Progenitor cell of endocrine pancreas (in vitro differentiated cells): ENCODE results near the gene GJB3. TPM values are rescaled to one million over a fixed set of nuclear protein-coding genes. Genes with fewer than 3 reads are reported as not detected.
"Not testable (repeated sequence)": the region's sequence is repeated elsewhere in the genome, so short reads cannot be mapped to it uniquely, and the experiment has no call there.

Source experiments
- DNase-seq: peaks from one replicate; pipeline ENCODE4 v3.0.0; 2021; ENCODE audit warnings: low spot score; ENCODE audit not compliant: unreplicated experiment
- H3K27ac Mint-ChIP-seq: 2 replicates; pipeline ENCODE4 v1.8.0; 2021; ENCODE audit warnings: mild to moderate bottlenecking, moderate library complexity, mixed read lengths
- H3K27me3 Mint-ChIP-seq: 2 replicates; pipeline ENCODE4 v1.8.0; 2021; ENCODE audit warnings: mixed read lengths
- H3K36me3 Mint-ChIP-seq: 2 replicates; pipeline ENCODE4 v1.8.0; 2022; ENCODE audit warnings: mixed read lengths; ENCODE audit not compliant: insufficient read depth
- H3K4me1 Mint-ChIP-seq: 2 replicates; pipeline ENCODE4 v1.8.0; 2021; ENCODE audit warnings: low read depth, mixed read lengths
- H3K4me3 Mint-ChIP-seq: 2 replicates; pipeline ENCODE4 v1.8.0; 2021; ENCODE audit warnings: low read depth, mild to moderate bottlenecking, moderate library complexity, mixed read lengths
- H3K9me3 Mint-ChIP-seq: 2 replicates; pipeline ENCODE4 v1.8.0; 2021; ENCODE audit warnings: low read depth, mixed read lengths
- CTCF ChIP-seq: fragments of 200-600 bp; sonication (generic); IDR thresholded peaks from one replicate; pipeline ENCODE4 v1.5.0; 2021; ENCODE audit warnings: antibody characterized with exemption, mild to moderate bottlenecking; ENCODE audit not compliant: unreplicated experiment
- long read RNA-seq: library from polyadenylated mRNA; unstranded; transcript quantifications from one replicate; pipeline ENCODE4 v2.0.0, GENCODE V29; 2020
- total RNA-seq: library from RNA; stranded (reverse); gene quantifications from 2 replicates; pipeline ENCODE4 v1.2.1, GENCODE V29; 2021

The GJB3 gene
- total RNA-seq: 0.14 TPM in 1 of 2 replicates, not detected in the other
- long read RNA-seq: 0 reads

- Mint-ChIP-seq H3K9me3 (no peaks in the 10 kb centered on the region), H3K4me3 (peak within 1 kb of the TSS; percentile 49), H3K36me3 (no peaks in the 10 kb centered on the region), H3K4me1 (peaks cover 5% of the 10 kb centered on the region), H3K27ac (no peak within 1 kb of the TSS), H3K27me3 (peaks cover 59% of the 10 kb centered on the region)
- no peak for TF ChIP-seq CTCF
- DNase-seq: peak; percentile 31
Measured at GRCh38 chr1:34781071-34781843, at the start of gene GJB3. Gene GJB3, plus strand, starts transcription at chr1:34781214. Its CDS starts 3,549 bp downstream, at chr1:34784763.

GRCh38 chr1:34732831-34733230, 48.2 kb upstream of the GJB3 start:
- not testable (repeated sequence) for DNase-seq, H3K27ac Mint-ChIP-seq, H3K4me3 Mint-ChIP-seq, H3K4me1 Mint-ChIP-seq, H3K9me3 Mint-ChIP-seq, H3K36me3 Mint-ChIP-seq
- H3K27me3 Mint-ChIP-seq: peaks cover 36% of the 10 kb centered on the region

GRCh38 chr1:34736692-34737091, 44.3 kb upstream of the GJB3 start:
- Mint-ChIP-seq H3K9me3 (no peaks in the 10 kb centered on the region), H3K4me3 (no peak overlapping the region), H3K27ac (no peak overlapping the region), H3K27me3 (peaks cover 31% of the 10 kb centered on the region), H3K4me1 (peaks cover 4% of the 10 kb centered on the region), H3K36me3 (no peaks in the 10 kb centered on the region)
- no peak for TF ChIP-seq CTCF
- DNase-seq: no peak

GRCh38 chr1:34737236-34737635, 43.8 kb upstream of the GJB3 start:
- H3K36me3 Mint-ChIP-seq, H3K4me3 Mint-ChIP-seq, H3K4me1 Mint-ChIP-seq, DNase-seq, H3K9me3 Mint-ChIP-seq: not testable (repeated sequence)
- Mint-ChIP-seq H3K27me3 (peaks cover 29% of the 10 kb centered on the region), H3K27ac (peak overlapping the region; percentile 76)

DNA sequence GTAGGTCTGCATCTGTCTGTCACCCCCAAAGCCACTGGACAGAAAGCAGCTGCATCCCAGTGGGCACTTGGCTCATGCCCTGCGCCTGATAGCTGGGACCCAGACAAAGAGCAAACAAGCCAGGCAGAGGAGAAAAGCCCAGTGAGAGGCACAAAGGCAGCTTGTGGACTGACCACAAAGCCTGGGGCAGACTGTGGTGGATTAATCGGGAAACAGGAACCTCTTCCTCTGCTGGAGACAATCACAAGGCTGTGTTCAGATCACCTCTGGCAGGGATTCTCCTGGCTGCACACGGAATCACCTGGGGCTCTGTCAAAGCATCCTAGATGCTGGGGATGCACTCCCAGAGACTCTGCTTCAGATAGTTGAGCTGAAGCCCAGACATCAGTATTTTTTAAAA, 41.4 kb upstream of the GJB3 start:
- no peak overlapping the region for H3K4me3 Mint-ChIP-seq
- peaks cover 13% of the 10 kb centered on the region for H3K4me1 Mint-ChIP-seq
- H3K9me3 Mint-ChIP-seq: no peaks in the 10 kb centered on the region
- no peaks in the 10 kb centered on the region for H3K36me3 Mint-ChIP-seq
- DNase-seq: no peak
- no peak for TF ChIP-seq CTCF
- peaks cover 33% of the 10 kb centered on the region for H3K27me3 Mint-ChIP-seq
- H3K27ac Mint-ChIP-seq: no peak overlapping the region

DNA sequence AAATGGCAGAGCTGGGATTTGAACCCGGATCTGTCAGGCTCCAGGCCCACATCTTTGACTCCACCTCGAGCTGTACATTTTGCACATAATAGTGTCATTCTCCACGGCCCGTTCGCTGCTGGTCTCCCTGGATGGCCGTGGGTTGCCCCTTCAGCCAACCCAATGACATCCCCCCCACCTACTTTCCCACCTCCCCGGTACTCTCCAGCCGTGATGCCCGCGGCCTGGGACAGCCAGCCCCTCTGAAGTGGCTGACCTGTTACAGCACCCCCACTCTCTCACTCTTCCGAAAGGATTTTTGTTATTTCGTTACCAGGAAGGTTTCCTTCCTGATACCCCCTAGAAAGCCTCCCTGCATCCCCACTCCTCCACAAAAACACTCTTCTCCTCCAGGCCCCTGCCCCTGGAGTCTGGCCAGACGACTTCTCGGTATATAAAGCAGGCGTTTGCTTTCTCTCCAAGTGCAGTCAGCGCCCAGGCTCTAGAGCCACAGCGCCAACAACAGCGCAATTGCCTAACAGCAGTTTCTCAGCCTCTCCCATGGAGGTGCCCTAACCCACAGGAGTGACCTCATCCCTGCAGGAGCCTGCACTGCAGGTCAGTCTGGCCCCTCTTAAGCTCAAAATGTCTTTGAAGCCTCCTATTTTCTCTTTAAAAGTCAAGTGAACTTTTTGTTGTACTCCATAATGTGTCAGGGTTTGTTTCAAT, 40.7 kb upstream of the GJB3 start:
- Mint-ChIP-seq H3K4me3 (no peak overlapping the region), H3K4me1 (peaks cover 13% of the 10 kb centered on the region), H3K36me3 (no peaks in the 10 kb centered on the region), H3K27ac (peak overlapping the region; percentile 92), H3K27me3 (peaks cover 37% of the 10 kb centered on the region), H3K9me3 (no peaks in the 10 kb centered on the region)
- no peak for DNase-seq
- peak; percentile 24 for TF ChIP-seq CTCF
